ENCODE data around the gene GPC5.
A peak's percentile ranks its signal among the peaks of the same experiment; 100 is the strongest.

The GPC5 gene

GRCh38 chr13:91726671-91727070, 328.2 kb downstream of the GPC5 start:
- DNase-seq, result no peak

DNA sequence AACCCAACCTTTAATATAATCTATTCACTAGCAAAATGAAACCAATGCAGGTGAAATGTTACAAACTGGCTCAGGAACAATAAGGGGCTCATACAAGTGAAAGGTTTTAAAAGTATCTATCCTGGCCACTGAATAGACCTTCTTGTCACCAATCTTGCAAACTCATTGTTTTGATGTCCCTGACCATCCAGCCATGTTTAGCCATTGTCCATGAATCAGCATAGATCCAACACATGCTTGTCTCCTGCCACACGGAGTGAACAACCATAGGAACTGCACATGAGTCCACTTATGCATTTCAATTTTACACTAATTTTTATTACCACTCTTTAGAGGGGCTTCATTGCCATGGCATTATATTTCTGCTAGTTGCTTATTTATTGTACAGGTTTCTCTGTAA, 331.4 kb downstream of the GPC5 start:
- no peak for DNase-seq

GRCh38 chr13:91739751-91740150, 341.3 kb downstream of the GPC5 start:
- peak; percentile 47 for DNase-seq

DNA sequence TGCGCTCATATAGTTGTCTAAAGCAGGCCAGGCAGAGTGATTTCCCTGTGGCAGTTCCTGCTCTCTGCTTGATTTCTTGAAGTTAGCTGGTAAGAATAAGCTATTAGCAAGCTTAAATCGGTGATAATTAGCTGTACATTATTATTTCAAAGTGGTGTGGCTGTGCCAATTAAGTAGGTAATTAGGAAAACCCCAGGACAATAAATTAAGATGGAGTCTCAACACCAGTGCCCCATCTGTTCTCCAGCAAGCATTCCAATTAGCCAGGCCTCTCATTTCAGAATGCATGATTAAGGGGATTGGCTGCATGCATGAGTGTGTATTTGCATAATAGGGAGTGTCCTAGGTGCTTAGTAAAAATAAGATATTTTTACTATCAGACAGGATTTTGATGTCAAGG, 342.3 kb downstream of the GPC5 start:
- DNase-seq, result peak; percentile 89

DNA sequence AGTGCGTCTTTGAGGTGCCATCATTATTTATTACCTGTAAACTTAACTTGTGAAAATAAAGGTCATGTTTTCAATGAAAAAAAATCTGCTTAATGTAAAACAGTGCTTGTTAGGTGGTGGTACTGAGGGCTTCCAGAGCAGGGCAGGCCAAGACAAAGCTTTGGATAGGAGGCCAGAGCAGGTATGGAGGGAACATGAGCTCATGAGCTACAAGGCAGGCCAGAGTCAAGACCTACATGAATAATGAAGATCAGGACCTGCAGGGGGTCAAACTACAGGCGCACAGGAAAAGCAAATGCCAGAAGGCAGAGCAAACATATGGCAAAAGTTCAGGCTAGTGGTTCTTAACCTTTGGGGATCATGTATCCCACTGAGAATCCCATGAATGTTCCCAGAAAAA, 343.5 kb downstream of the GPC5 start:
- DNase-seq, result peak; percentile 81

GRCh38 chr13:91744284-91744683, 345.9 kb downstream of the GPC5 start:
- no peak for DNase-seq

DNA sequence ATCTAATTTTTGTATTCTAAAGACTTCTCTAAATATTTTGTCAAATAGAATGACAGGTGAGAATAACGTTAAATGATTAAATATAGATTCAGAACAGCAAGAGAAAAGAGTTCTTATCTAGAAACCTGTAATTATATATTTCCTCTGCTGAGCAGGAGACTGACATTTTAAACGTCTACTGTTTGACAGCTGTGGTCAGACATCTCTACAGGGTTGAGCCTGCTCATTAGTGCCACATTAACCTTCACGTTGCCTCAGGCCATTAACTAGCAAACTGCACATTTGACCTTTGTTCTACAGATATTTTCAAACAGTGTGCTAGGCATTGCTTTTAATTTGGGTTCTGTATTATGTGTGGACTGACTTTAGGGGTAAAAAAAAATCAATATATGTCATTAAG, 347.5 kb downstream of the GPC5 start:
- peak; percentile 90 for DNase-seq

- peak; percentile 21 for DNase-seq
These were observed 348.8 kb downstream of the GPC5 start for GRCh38 chr13:91747186-91747585.

GRCh38 chr13:91748416-91749089, 350.1 kb downstream of the GPC5 start:
- no peak for DNase-seq

DNA sequence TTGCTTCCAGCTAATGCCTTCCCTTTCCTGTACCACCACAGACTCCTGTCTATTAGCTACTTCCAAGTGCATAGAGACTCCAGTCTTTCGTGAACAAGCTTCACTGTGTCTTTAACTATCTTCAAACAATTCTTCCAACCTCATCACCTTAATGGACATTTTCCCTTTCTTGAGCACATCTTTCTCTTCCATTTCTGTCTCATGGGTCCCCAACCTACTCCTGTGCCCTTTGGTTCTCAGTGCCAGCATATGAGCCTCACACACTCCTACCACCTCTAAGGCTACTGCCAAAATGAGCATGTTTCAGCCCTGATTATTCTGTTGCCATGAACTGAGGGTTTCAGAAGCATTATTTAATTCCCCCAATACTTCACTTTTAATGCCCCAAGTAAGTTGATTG, 360.3 kb downstream of the GPC5 start:
- no peak for DNase-seq

GRCh38 chr13:91762957-91763356, 364.5 kb downstream of the GPC5 start:
- no peak for DNase-seq

DNA sequence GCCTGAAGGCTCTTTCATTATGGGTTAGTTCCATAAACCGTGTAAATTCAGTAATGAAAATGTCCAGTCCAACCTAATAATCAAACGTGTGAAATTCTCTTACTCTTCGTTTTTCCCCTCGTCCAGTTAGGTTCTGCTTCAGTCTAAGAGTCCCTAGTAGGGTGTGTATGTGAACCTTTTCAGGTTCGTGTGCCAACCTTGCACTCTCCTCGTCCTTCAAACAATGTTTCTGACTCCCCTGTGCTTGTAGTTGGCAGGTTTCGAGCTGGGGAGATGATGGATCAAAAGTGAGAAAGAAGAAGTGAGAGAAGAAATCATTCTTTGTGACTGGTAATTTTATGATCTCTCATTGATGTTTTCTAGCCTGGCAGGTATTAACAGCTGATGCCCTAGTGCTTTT, 366.1 kb downstream of the GPC5 start:
- DNase-seq, result no peak

- no peak for DNase-seq
These were observed 369.2 kb downstream of the GPC5 start for GRCh38 chr13:91767651-91768050.

- DNase-seq, result no peak
These were observed 370.3 kb downstream of the GPC5 start for GRCh38 chr13:91768746-91769145.

DNA sequence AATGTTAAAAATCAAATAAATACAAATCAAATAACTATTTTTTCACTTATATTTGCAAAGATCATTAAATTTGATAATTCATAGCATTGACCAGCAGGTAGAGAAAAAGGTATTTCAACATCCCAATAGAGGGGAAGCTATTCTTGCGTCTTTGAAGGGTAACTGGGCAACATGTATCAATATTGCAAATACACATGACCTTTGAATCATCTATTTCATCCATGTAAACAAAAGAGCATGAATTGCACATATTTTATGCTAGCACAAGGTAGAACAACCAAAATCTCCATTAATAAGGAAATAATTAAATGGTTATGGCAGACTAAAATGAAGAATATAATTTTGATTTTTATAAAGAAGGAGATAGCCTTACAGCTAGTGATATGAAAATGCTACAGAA, 372.8 kb downstream of the GPC5 start:
- DNase-seq, result no peak

DNA sequence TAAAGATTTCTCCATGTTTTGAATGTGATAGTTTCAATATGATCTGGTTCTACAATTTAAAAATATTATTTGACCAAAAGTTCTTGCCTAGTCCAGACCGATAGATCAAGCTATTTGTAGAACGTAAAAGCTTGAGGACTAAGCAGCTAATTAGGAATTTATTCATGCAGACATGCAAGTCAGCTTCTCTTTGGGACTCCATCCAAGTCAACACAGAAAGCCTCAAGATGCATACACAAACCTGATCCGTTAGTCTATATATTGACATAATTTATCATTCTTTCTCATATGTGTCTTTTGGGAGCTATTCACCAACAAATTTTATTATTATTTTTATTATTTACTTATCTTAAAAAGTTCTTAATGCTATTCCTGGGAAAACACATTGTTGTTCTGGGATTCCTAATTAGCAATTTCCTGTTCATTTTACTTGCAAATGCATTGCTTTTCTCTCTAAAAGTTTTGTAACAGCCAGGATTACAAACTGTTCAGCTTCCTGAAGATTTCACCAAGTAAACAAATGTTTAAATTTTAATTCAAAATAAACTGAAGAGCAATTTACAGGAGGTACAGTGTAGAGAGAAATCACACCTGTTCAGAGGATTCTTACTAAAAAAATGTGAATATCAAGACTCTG, 375.3 kb downstream of the GPC5 start:
- no peak for DNase-seq

GRCh38 chr13:91774397-91774796, 376.0 kb downstream of the GPC5 start:
- DNase-seq, result no peak

GRCh38 chr13:91776611-91777193, 378.3 kb downstream of the GPC5 start:
- peak; percentile 26 for DNase-seq

GRCh38 chr13:91778123-91778522, 379.7 kb downstream of the GPC5 start:
- no peak for DNase-seq

GRCh38 chr13:91781982-91782691, 383.7 kb downstream of the GPC5 start:
- DNase-seq, result peak; percentile 38

DNA sequence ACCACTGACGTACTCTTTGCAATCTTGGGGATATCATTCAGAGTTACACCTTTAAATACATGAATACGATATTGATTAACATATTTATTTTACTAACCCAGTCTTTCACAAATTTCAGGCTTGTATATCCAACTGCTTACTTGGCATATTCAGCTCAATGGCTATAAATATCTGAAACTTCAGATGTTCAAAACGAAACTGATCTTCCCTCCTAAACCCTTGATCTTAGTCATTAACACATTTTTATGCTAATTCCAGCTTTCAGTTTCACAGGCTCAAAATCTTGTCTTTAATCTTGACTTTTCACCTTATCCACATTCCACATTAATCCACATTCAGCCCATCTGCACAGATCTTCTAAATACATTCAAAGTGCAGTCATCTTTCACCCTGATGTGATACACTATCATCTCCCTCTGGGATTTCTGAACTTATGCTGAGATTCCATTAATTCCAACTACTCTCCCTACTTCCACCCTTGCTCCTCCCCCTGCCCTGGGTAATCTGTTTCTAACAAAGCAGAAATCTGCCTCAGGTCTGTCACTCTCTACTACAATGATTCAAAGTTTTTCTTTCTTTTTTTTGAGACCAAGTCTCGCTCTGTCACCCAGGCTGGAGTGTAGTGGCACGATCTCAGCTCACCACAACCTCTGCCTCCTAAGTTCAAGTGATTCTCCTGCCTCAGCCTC, 387.2 kb downstream of the GPC5 start:
- no peak for DNase-seq

- DNase-seq, result no peak
These were observed 393.6 kb downstream of the GPC5 start for GRCh38 chr13:91792054-91792453.

GRCh38 chr13:91797567-91797966, 399.1 kb downstream of the GPC5 start:
- DNase-seq, result no peak

Measured in NCI-H69 (cell line).